Measurements from ENCODE around the gene TIAM1.

GRCh38 chr21:31288191-31288590, 55.9 kb downstream of the TIAM1 start:
- TF ChIP-seq CTCF (IDR thresholded peaks at IDR 0.05) (no peak), EP300 (IDR thresholded peaks at IDR 0.05) (no peak), POLR2A (IDR thresholded peaks at IDR 0.05) (no peak)
